ENCODE data around the gene GCAT. TPM values are rescaled to one million over a fixed set of nuclear protein-coding genes. Genes with fewer than 3 reads are reported as not detected.
A peak's percentile ranks its signal among the peaks of the same experiment; 100 is the strongest.

The GCAT gene
- total RNA-seq = 10 to 100 TPM; 30.4 to 59.1 (median 38.2) TPM

GRCh38 chr22:37807410-37808293 lies at the start of gene GCAT:
Gene GCAT, plus strand, starts transcription at chr22:37807934. Its CDS starts 34 bp downstream, at chr22:37807968.
- H3K36me3 ChIP-seq = no peaks in the 10 kb centered on the region
- intact Hi-C loops (cut with DNase I) = no loop called here
- DNase-seq = peak; percentile 97 to 98
- peaks cover 22 to 41% of the 10 kb centered on the region in 2 donors for H3K4me1 ChIP-seq
- no peaks in the 10 kb centered on the region for H3K9me3 ChIP-seq
- peak; percentile 10 to 93 for TF ChIP-seq POLR2A (IDR thresholded peaks at IDR 0.05)
- TF ChIP-seq CTCF (IDR thresholded peaks at IDR 0.05) = no peak
- H3K27ac ChIP-seq = peak within 1 kb of the TSS; percentile 44 to 83 (median 55)
- H3K4me3 ChIP-seq (replicated peaks in 1 of 3) = peak within 1 kb of the TSS; percentile 34 to 47 (median 34)
- no peaks in the 10 kb centered on the region for H3K27me3 ChIP-seq
- 1 to 2% methylated on average over 16 to 23 of the region's 73 CpGs for WGBS, 2 donors

- TF ChIP-seq POLR2A (IDR thresholded peaks at IDR 0.05) (no peak), CTCF (IDR thresholded peaks at IDR 0.05) (no peak)
- Histone ChIP-seq H3K9me3 (no peaks in the 10 kb centered on the region), H3K4me3 (replicated peaks in 1 of 3) (no peak overlapping the region), H3K27me3 (no peaks in the 10 kb centered on the region), H3K36me3 (peaks cover 43 to 60% of the 10 kb centered on the region in 2 donors), H3K27ac (no peak overlapping the region), H3K4me1 (peaks cover 9% of the 10 kb centered on the region in 2 donors)
- intact Hi-C loops (cut with DNase I) = no loop called here
- no peak for DNase-seq
- 74 to 78% methylated on average over 10 of the region's 10 CpGs for WGBS, 2 donors
Measured at GRCh38 chr22:37758694-37759093, 49.0 kb upstream of the GCAT start.

- intact Hi-C loops (cut with DNase I) = no loop called here
- H3K4me1 ChIP-seq = peaks cover 3% of the 10 kb centered on the region in 2 donors
- H3K27ac ChIP-seq = no peak overlapping the region
- no peaks in the 10 kb centered on the region for H3K27me3 ChIP-seq
- no peaks in the 10 kb centered on the region for H3K9me3 ChIP-seq
- no peak for TF ChIP-seq CTCF (IDR thresholded peaks at IDR 0.05)
- TF ChIP-seq POLR2A (IDR thresholded peaks at IDR 0.05) = no peak
- no peak overlapping the region for H3K4me3 ChIP-seq (replicated peaks in 1 of 3)
- peaks cover 43 to 66% of the 10 kb centered on the region in 2 donors for H3K36me3 ChIP-seq
- WGBS, 2 donors = 88 to 90% methylated on average over 8 to 11 of the region's 11 CpGs
- no peak for DNase-seq
Measured at GRCh38 chr22:37759281-37759680, 48.5 kb upstream of the GCAT start.

GRCh38 chr22:37760152-37760551 lies 47.6 kb upstream of the GCAT start:
- Histone ChIP-seq H3K27ac (no peak overlapping the region), H3K27me3 (no peaks in the 10 kb centered on the region), H3K36me3 (peaks cover 37 to 62% of the 10 kb centered on the region in 2 donors), H3K9me3 (no peaks in the 10 kb centered on the region), H3K4me3 (replicated peaks in 1 of 3) (no peak overlapping the region), H3K4me1 (no peaks in the 10 kb centered on the region)
- TF ChIP-seq CTCF (IDR thresholded peaks at IDR 0.05) (no peak), POLR2A (IDR thresholded peaks at IDR 0.05) (no peak)
- DNase-seq = no peak
- 93 to 99% methylated on average over 3 of the region's 3 CpGs for WGBS, 2 donors
- intact Hi-C loops (cut with DNase I) = no loop called here

- H3K27ac ChIP-seq = no peak overlapping the region
- no peak for TF ChIP-seq CTCF (IDR thresholded peaks at IDR 0.05)
- no peak for TF ChIP-seq POLR2A (IDR thresholded peaks at IDR 0.05)
Measured at GRCh38 chr22:37762389-37762836, 45.3 kb upstream of the GCAT start.

More at GRCh38 chr22:37762389-37762836, 45.3 kb upstream of the GCAT start:
- WGBS, 2 donors = 89% methylated on average over 10 of the region's 10 CpGs
- Histone ChIP-seq H3K27me3 (no peaks in the 10 kb centered on the region), H3K4me1 (no peaks in the 10 kb centered on the region), H3K4me3 (replicated peaks in 1 of 3) (no peak overlapping the region), H3K36me3 (peaks cover 23 to 49% of the 10 kb centered on the region in 2 donors), H3K9me3 (no peaks in the 10 kb centered on the region)
- intact Hi-C loops (cut with DNase I) = no loop called here
- DNase-seq = no peak

All from thyroid gland (tissue), 4 donors.